Loucy (cell line): ENCODE results near the gene FFAR2.

Experiments used
- H2AFZ ChIP-seq: fragments of 200-600 bp; sonication (generic); 2 replicates; pipeline ENCODE4 v1.6.0; 2016; ENCODE audit warnings: antibody characterized with exemption, mild to moderate bottlenecking, low read length, moderate library complexity
- H3F3A ChIP-seq: fragments of 200-600 bp; 2 replicates; pipeline ENCODE4 v1.6.0; 2016; ENCODE audit warnings: antibody characterized with exemption, low read depth, mild to moderate bottlenecking
- H3K27me3 ChIP-seq: fragments of 200-600 bp; sonication (generic); 2 replicates; pipeline ENCODE4 v1.6.1; 2014; ENCODE audit warnings: low read length, mild to moderate bottlenecking; ENCODE audit not compliant: insufficient read depth, poor library complexity, severe bottlenecking
- H3K36me3 ChIP-seq: fragments of 200-600 bp; sonication (generic); 2 replicates; pipeline ENCODE4 v1.6.1; 2016; ENCODE audit warnings: low read length; ENCODE audit not compliant: insufficient read depth
- H3K4me1 ChIP-seq: fragments of 200-600 bp; sonication (generic); 2 replicates; pipeline ENCODE4 v1.5.1; 2014; ENCODE audit warnings: low read length, mild to moderate bottlenecking; ENCODE audit not compliant: insufficient read depth, poor library complexity, severe bottlenecking
- H3K4me2 ChIP-seq: fragments of 200-600 bp; sonication (generic); 2 replicates; pipeline ENCODE4 v1.6.0; 2014; ENCODE audit warnings: antibody characterized with exemption, low read length, low read depth, mild to moderate bottlenecking; ENCODE audit not compliant: poor library complexity, severe bottlenecking
- H3K4me3 ChIP-seq: fragments of 200-600 bp; sonication (generic); 2 replicates; pipeline ENCODE4 v1.5.1; 2014; ENCODE audit warnings: low read length, mild to moderate bottlenecking, mixed read lengths; ENCODE audit not compliant: poor library complexity, severe bottlenecking
- H3K79me2 ChIP-seq: fragments of 200-600 bp; sonication (generic); 2 replicates; pipeline ENCODE4 v1.6.1; 2014; ENCODE audit warnings: low read length; ENCODE audit not compliant: insufficient read depth
- H3K9ac ChIP-seq: fragments of 200-600 bp; sonication (generic); 2 replicates; pipeline ENCODE4 v1.6.0; 2014; ENCODE audit warnings: mild to moderate bottlenecking, low read depth, low read length, moderate library complexity; ENCODE audit not compliant: poor library complexity, severe bottlenecking
- H3K9me2 ChIP-seq: fragments of 200-600 bp; sonication (generic); replicated peaks from 2 replicates; pipeline ENCODE4 v1.6.1; 2016; ENCODE audit warnings: low read depth, low read length, mixed read lengths
- H3K9me3 ChIP-seq: fragments of 200-600 bp; sonication (generic); 2 replicates; pipeline ENCODE4 v1.6.1; 2014; ENCODE audit warnings: mild to moderate bottlenecking, antibody characterized with exemption, low read length, low read depth; ENCODE audit not compliant: insufficient read depth
- H4K20me1 ChIP-seq: fragments of 200-600 bp; sonication (generic); 2 replicates; pipeline ENCODE4 v1.6.0; 2014; ENCODE audit warnings: antibody characterized with exemption, low read length, mild to moderate bottlenecking; ENCODE audit not compliant: insufficient read depth, poor library complexity, severe bottlenecking
- CTCF ChIP-seq: fragments of 200-600 bp; sonication (generic); conservative IDR thresholded peaks from 2 replicates; pipeline ENCODE4 v1.5.1; 2014; ENCODE audit warnings: mild to moderate bottlenecking, antibody characterized with exemption, low read length
- EZH2phosphoT487 ChIP-seq: fragments of 200-600 bp; IDR thresholded peaks from 2 replicates; pipeline ENCODE4 v1.6.1; 2018; ENCODE audit warnings: antibody characterized with exemption, mild to moderate bottlenecking, moderate library complexity, borderline replicate concordance

FFAR2 gene

GRCh38 chr19:35445826-35446593, 2.0 kb upstream of the FFAR2 start:
- peaks cover 60% of the 10 kb centered on the region for H3K4me1 ChIP-seq
- no peak overlapping the region for H3K9ac ChIP-seq
- H3K4me2 ChIP-seq: no peak overlapping the region
- H3K9me3 ChIP-seq: no peaks in the 10 kb centered on the region
- no peaks in the 10 kb centered on the region for H3K36me3 ChIP-seq
- H3F3A ChIP-seq: 0 out of 2 replicates have a peak, but pooled peaks cover under 1% of the 10 kb centered on the region
- no peaks in the 10 kb centered on the region for H3K9me2 ChIP-seq
- H3K27me3 ChIP-seq: no peaks in the 10 kb centered on the region
- no peak overlapping the region for H3K4me3 ChIP-seq
- TF ChIP-seq CTCF (no peak), EZH2phosphoT487 (no peak)
- H4K20me1 ChIP-seq: no peaks in the 10 kb centered on the region
- H3K79me2 ChIP-seq: no peaks in the 10 kb centered on the region
- H2AFZ ChIP-seq: 0 out of 2 replicates have a peak overlapping the region, but pooled peaks have one; percentile 31

GRCh38 chr19:35449359-35450043, 1.4 kb downstream of the FFAR2 start:
- peaks cover 62% of the 10 kb centered on the region for H3K4me1 ChIP-seq
- no peaks in the 10 kb centered on the region for H3K9me3 ChIP-seq
- no peaks in the 10 kb centered on the region for H3K36me3 ChIP-seq
- no peak overlapping the region for H2AFZ ChIP-seq
- H3K9me2 ChIP-seq: no peaks in the 10 kb centered on the region
- H3K4me2 ChIP-seq: no peak overlapping the region
- H3K27me3 ChIP-seq: no peaks in the 10 kb centered on the region
- H3K9ac ChIP-seq: no peak overlapping the region
- no peak overlapping the region for H3K4me3 ChIP-seq
- TF ChIP-seq EZH2phosphoT487 (no peak), CTCF (no peak)
- H4K20me1 ChIP-seq: no peaks in the 10 kb centered on the region
- H3K79me2 ChIP-seq: no peaks in the 10 kb centered on the region
- peaks cover 8% of the 10 kb centered on the region; the same call in 1 of the 2 replicates for H3F3A ChIP-seq

DNA sequence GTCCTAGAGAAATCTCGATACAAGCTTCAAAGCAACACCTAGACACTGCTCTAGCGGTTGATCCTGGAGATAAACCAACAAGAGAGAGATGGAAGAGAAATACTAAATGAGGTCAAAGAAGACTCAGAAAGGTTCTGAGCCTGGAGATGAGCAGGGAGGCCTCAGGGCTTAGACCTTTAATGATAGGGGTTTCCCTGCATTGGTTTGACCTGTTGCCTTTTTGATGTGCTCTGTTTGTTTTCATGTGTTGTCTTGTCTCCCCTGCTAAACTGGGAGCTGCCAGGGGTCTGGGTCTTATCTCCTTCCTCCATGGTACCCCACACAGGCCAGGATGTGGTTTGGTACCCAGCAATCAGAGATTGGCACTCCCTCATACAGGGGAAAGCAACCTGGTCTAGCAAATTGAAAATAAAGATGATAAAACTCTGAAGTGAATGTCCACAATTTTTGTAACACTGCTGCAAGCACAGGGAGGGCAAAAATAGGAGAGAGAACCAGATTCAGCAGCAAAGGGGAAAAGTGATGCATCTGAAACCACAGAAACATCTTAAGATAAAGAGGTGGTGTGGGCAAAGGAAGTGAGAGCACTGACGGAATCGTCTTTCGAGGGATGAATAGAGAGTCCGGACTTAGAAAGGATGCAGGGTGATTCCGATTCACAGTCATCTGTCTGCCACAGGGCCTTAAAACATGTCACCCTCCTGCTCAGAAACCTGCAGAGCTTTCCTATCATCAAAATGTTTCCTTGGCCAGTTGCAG, 3.5 kb downstream of the FFAR2 start:
- Histone ChIP-seq H3K4me1 (peaks cover 68% of the 10 kb centered on the region), H3K4me2 (peak overlapping the region; percentile 9), H4K20me1 (no peaks in the 10 kb centered on the region), H3K9ac (no peak overlapping the region), H3F3A (peaks cover 8% of the 10 kb centered on the region; the same call in 1 of the 2 replicates), H3K9me3 (no peaks in the 10 kb centered on the region), H3K27me3 (no peaks in the 10 kb centered on the region), H3K9me2 (no peaks in the 10 kb centered on the region), H3K36me3 (no peaks in the 10 kb centered on the region), H2AFZ (no peak overlapping the region), H3K79me2 (no peaks in the 10 kb centered on the region), H3K4me3 (no peak overlapping the region)
- TF ChIP-seq CTCF (no peak), EZH2phosphoT487 (no peak)
